Smooth muscle cell (in vitro differentiated cells): Measurements from ENCODE around the gene ZSCAN1. TPM values are rescaled to one million over a fixed set of nuclear protein-coding genes. Genes with fewer than 3 reads are reported as not detected.

Source experiments
- DNase-seq: peaks from one replicate; lab custom pipeline; 2025; ENCODE audit not compliant: unreplicated experiment; lab: John Stamatoyannopoulos, UW
- H2AFZ ChIP-seq: fragments of 200-600 bp; sonication (generic); 2 replicates; pipeline ENCODE4 v1.6.0; 2016; ENCODE audit warnings: antibody characterized with exemption, low read depth, mild to moderate bottlenecking
- H3F3A ChIP-seq: fragments of 200-600 bp; sonication (generic); 2 replicates; pipeline ENCODE4 v1.6.0; 2017; ENCODE audit warnings: antibody characterized with exemption, low read depth
- H3K27ac ChIP-seq: fragments of 200-600 bp; sonication (generic); 2 replicates; pipeline ENCODE4 v1.5.1; 2016; ENCODE audit warnings: low read depth, mild to moderate bottlenecking
- H3K27me3 ChIP-seq: fragments of 200-600 bp; sonication (generic); 2 replicates; pipeline ENCODE4 v1.6.1; 2016; ENCODE audit warnings: low read depth, mild to moderate bottlenecking
- H3K36me3 ChIP-seq: fragments of 200-600 bp; sonication (generic); 2 replicates; pipeline ENCODE4 v1.5.1; 2016; ENCODE audit warnings: low read depth
- H3K4me1 ChIP-seq: fragments of 200-600 bp; sonication (generic); 2 replicates; pipeline ENCODE4 v1.5.1; 2016; ENCODE audit warnings: low read depth
- H3K4me2 ChIP-seq: fragments of 200-600 bp; sonication (generic); 2 replicates; pipeline ENCODE4 v1.6.0; 2016; ENCODE audit warnings: mild to moderate bottlenecking
- H3K4me3 ChIP-seq: fragments of 200-600 bp; sonication (generic); 2 replicates; pipeline ENCODE4 v1.5.1; 2016; ENCODE audit warnings: mild to moderate bottlenecking
- H3K79me2 ChIP-seq: fragments of 200-600 bp; sonication (generic); 2 replicates; pipeline ENCODE4 v1.6.0; 2016; ENCODE audit warnings: low read depth, mild to moderate bottlenecking
- H3K9ac ChIP-seq: fragments of 200-600 bp; sonication (generic); 2 replicates; pipeline ENCODE4 v1.6.0; 2016; ENCODE audit warnings: low read depth
- H3K9me3 ChIP-seq: fragments of 200-600 bp; sonication (generic); replicated peaks from 2 replicates; pipeline ENCODE4 v1.5.1; 2016; ENCODE audit warnings: low read depth
- H4K20me1 ChIP-seq: fragments of 200-600 bp; sonication (generic); 2 replicates; pipeline ENCODE4 v1.6.0; 2016; ENCODE audit warnings: low read depth
- WGBS: methylation state at CpG from one replicate; pipeline ENCODE4 v1.1.7; 2016; ENCODE audit warnings: low lambda C conversion rate; 5-methylcytosine and 5-hydroxymethylcytosine counted together
- polyA plus RNA-seq: library from polyadenylated mRNA; unstranded; fragments of >200 nt; fragmentation: Nextera tagmentation; extraction: Ambion mirVana; gene quantifications from 2 replicates; pipeline ENCODE4 v1.2.1, GENCODE V29; 2016
- total RNA-seq: library from RNA; depleted of rRNA; stranded (reverse); fragments of >200 nt; gene quantifications from 2 replicates; pipeline ENCODE4 v1.2.3, GENCODE V29; 2014
- TF ChIP-seq, protein P1 (sequence below): fragments of 200-600 bp; sonication (generic); IDR thresholded peaks from 2 replicates; pipeline ENCODE4 v1.5.1; 2017; ENCODE audit warnings: borderline replicate concordance, mild to moderate bottlenecking, antibody characterized with exemption; ENCODE audit not compliant: insufficient read depth, poor library complexity, severe bottlenecking

ZSCAN1 gene
- total and polyA plus RNA-seq, 2 experiments from 2014 or later = 0.94 TPM; not detected in 1

DNA sequence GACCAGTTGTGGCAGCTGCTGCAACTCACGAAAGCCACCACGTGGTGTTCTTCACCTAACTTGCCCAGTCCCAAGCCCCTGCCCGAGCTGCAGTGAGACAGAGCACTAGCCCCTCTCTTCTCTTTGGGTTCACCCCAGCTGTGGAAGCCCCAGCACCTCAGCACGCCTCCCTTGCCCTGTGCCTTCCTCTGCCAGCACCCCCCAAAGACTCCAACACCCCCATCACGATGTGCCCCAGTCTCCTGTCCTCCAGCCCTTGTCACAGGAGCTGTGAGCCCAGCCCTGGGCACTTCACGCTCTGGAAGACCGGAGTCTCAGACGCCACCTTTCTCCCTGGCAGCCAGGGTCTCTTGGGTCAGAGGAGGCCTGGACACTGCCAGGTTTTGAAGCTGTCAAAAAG lies 23.0 kb downstream of the ZSCAN1 start:
- DNase-seq = no peak
- H3K4me1 ChIP-seq = no peaks in the 10 kb centered on the region
- no peak overlapping the region for H3K4me3 ChIP-seq
- WGBS = 88% methylated on average over 6 of the region's 8 CpGs
- H3F3A ChIP-seq = no peaks in the 10 kb centered on the region
- TF ChIP-seq, protein P1, sequence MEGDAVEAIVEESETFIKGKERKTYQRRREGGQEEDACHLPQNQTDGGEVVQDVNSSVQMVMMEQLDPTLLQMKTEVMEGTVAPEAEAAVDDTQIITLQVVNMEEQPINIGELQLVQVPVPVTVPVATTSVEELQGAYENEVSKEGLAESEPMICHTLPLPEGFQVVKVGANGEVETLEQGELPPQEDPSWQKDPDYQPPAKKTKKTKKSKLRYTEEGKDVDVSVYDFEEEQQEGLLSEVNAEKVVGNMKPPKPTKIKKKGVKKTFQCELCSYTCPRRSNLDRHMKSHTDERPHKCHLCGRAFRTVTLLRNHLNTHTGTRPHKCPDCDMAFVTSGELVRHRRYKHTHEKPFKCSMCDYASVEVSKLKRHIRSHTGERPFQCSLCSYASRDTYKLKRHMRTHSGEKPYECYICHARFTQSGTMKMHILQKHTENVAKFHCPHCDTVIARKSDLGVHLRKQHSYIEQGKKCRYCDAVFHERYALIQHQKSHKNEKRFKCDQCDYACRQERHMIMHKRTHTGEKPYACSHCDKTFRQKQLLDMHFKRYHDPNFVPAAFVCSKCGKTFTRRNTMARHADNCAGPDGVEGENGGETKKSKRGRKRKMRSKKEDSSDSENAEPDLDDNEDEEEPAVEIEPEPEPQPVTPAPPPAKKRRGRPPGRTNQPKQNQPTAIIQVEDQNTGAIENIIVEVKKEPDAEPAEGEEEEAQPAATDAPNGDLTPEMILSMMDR = no peak
- no peaks in the 10 kb centered on the region for H3K36me3 ChIP-seq
- no peaks in the 10 kb centered on the region for H3K79me2 ChIP-seq
- no peaks in the 10 kb centered on the region for H4K20me1 ChIP-seq
- H3K27ac ChIP-seq = no peak overlapping the region
- no peak overlapping the region for H3K9ac ChIP-seq
- no peak overlapping the region for H3K4me2 ChIP-seq
- no peaks in the 10 kb centered on the region for H3K27me3 ChIP-seq
- H3K9me3 ChIP-seq = no peaks in the 10 kb centered on the region
- no peak overlapping the region for H2AFZ ChIP-seq

DNA sequence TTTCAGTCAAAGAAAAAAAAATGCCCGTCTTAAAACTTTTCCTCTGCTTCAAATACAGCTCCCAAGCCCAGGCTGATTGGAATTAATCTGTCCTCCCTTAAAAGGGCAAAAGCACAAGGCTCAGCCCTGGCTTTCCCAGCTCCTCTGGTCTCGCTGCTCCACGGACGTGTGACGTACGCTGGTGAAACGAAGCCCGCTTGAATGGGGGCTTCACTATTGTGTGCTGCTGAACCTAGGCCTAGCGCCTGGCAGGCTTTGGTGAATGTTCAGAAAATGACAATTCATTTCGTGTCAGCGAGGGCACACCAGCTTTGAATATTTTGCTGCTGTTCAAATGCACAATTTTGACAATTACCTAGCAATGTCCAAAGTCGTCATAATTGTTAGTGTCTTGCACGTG lies 24.6 kb downstream of the ZSCAN1 start:
- Histone ChIP-seq H3K4me1 (no peaks in the 10 kb centered on the region), H3K9me3 (peaks cover 1% of the 10 kb centered on the region), H3K79me2 (no peaks in the 10 kb centered on the region), H3K36me3 (peaks cover 2% of the 10 kb centered on the region), H3K9ac (no peak overlapping the region), H3K27me3 (no peaks in the 10 kb centered on the region), H3K4me2 (peak overlapping the region; percentile 82), H3K27ac (no peak overlapping the region), H3K4me3 (peak overlapping the region; percentile 61), H4K20me1 (no peaks in the 10 kb centered on the region), H2AFZ (peak overlapping the region; percentile 77), H3F3A (no peaks in the 10 kb centered on the region)
- TF ChIP-seq, protein P1 = no peak
- no peak for DNase-seq
- WGBS = 93% methylated on average over 13 of the region's 13 CpGs

DNA sequence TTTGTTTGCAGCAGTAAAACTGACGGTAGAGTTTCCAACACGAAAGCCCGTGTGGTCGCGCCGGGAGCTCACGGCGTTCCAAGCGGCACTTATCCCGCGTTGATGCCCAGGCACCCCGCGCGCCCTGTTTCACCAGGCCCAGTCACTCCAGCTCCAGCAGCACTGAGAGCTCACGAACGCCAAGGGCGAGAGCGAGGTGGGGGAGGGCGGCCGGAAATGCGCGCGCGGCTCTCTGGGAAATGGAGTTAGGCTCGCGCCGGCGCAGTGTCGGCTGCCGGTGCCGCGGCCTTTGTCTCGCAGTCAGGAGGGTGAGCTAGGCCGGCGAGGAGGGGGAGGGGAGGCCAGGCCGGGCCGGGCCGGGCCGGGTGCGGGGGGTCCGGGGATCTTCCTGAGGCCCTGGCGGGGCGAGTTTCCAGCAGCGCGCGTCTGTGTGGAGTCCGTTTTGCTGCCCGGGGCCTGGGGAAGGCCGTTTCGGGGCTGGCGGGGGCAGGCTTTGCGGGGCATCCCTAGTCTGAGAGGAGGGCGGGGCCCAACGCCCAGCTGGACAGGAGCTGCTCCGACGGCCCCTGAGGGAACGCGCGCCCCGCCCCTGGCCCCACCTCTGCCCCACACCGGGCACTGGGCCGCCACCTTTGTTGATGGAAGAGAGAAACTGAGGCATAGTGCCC lies 25.3 kb downstream of the ZSCAN1 start, which contains the start of gene ZNF135:
TSS of gene ZNF135 (plus strand) at position 280 of the 668 bp plus-strand sequence. CDS start 721 bp downstream, outside the sequence.
- Histone ChIP-seq H3K27ac (peak within 1 kb of the TSS; percentile 78), H4K20me1 (no peaks in the 10 kb centered on the region), H2AFZ (peak within 1 kb of the TSS; percentile 77), H3K4me1 (no peaks in the 10 kb centered on the region), H3K36me3 (peaks cover 9% of the 10 kb centered on the region), H3F3A (no peaks in the 10 kb centered on the region), H3K79me2 (no peaks in the 10 kb centered on the region), H3K9ac (peak within 1 kb of the TSS; percentile 83), H3K9me3 (peaks cover 3% of the 10 kb centered on the region), H3K27me3 (no peaks in the 10 kb centered on the region), H3K4me3 (peak within 1 kb of the TSS; percentile 61), H3K4me2 (peak within 1 kb of the TSS; percentile 82)
- 4% methylated on average over 34 of the region's 62 CpGs for WGBS
- DNase-seq = no peak
- TF ChIP-seq, protein P1 = no peak

DNA sequence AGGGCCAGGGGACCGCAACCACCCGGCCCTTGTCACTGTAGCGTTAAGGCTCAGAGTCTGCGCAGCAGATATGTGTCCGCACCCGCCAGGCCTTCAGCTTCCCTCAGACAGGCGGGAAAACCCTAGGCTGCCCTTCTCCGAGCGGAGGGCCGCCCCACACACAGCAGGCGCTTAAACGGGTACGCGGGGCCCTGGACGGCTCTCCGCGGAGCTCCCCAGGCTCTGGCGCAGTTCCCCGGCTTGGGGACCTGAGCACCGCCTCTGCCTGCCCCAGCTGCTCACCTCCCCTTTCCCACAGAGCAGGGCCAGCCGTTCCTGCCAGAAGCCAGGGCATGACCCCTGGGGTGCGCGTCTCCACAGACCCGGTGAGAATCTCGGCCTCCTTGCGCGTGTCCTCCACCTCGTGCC lies 25.9 kb downstream of the ZSCAN1 start:
- Histone ChIP-seq H3K9me3 (peaks cover 3% of the 10 kb centered on the region), H3K4me2 (peak overlapping the region; percentile 82), H3K27ac (peak overlapping the region; percentile 78), H3K4me3 (peak overlapping the region; percentile 61), H3F3A (no peaks in the 10 kb centered on the region), H3K4me1 (no peaks in the 10 kb centered on the region), H3K36me3 (peaks cover 12% of the 10 kb centered on the region), H3K9ac (peak overlapping the region; percentile 83), H4K20me1 (no peaks in the 10 kb centered on the region), H3K79me2 (no peaks in the 10 kb centered on the region), H3K27me3 (no peaks in the 10 kb centered on the region), H2AFZ (peak overlapping the region; percentile 77)
- no peak for DNase-seq
- TF ChIP-seq, protein P1 = no peak
- 81% methylated on average over 18 of the region's 28 CpGs for WGBS
